Bronchus fibroblast of lung (primary cell): Measurements from ENCODE around the gene NFYA. TPM values are rescaled to one million over a fixed set of nuclear protein-coding genes. Genes with fewer than 3 reads are reported as not detected.

ENCODE experiments used
- total RNA-seq: library from RNA; depleted of rRNA; stranded (reverse); fragments of >200 nt; gene quantifications from 2 replicates; pipeline ENCODE4 v1.2.3, GENCODE V29; 2015

Gene NFYA
- total RNA-seq = 12.6 and 16.1 TPM in 2 replicates

GRCh38 chr6:41072836-41073202 lies at the start of gene NFYA:
Gene NFYA (plus strand): TSS chr6:41072974. CDS start chr6:41079090, 6,116 bp downstream.

GRCh38 chr6:41039060-41039998 lies 33.4 kb upstream of the NFYA start, which contains the start of gene UNC5CL:
Gene UNC5CL (minus strand): TSS chr6:41039221. CDS start chr6:41035074, 4,147 bp downstream.

GRCh38 chr6:41042226-41043055 lies 30.3 kb upstream of the NFYA start, which contains the start of gene TSPO2:
Gene TSPO2 (plus strand): TSS chr6:41042467. CDS start chr6:41042986, 519 bp downstream.

GRCh38 chr6:41053041-41053440 lies 19.7 kb upstream of the NFYA start, which contains the start of gene APOBEC2:
Gene APOBEC2 (plus strand): TSS chr6:41053202. CDS start chr6:41053348, 146 bp downstream.

GRCh38 chr6:41071923-41072835 lies 595 bp upstream of the NFYA start, which contains the start of gene OARD1:
Gene OARD1 (minus strand): TSS chr6:41072356. CDS start chr6:41071634, 722 bp downstream.

Other genes starting within 250 kb of the NFYA start
- gene UNC5CL, start 33.8 kb upstream of the NFYA start, total RNA-seq = under 0.01 and 0.15 TPM in 2 replicates
- not detected in 2 replicates for gene TSPO2, start 30.5 kb upstream of the NFYA start, total RNA-seq
- not detected in 2 replicates for gene APOBEC2, start 19.8 kb upstream of the NFYA start, total RNA-seq
- 8.8 and 15.0 TPM in 2 replicates for gene OARD1, start 618 bp upstream of the NFYA start, total RNA-seq
- not detected in 2 replicates for gene TREML1, start 81.4 kb downstream of the NFYA start, total RNA-seq
- gene TREM2, start 90.1 kb downstream of the NFYA start, total RNA-seq = not detected in 2 replicates
- not detected in 2 replicates for gene TREML2, start 128.2 kb downstream of the NFYA start, total RNA-seq
- gene TREML4, start 155.4 kb downstream of the NFYA start, total RNA-seq = not detected in 2 replicates
- 0.15 TPM in 1 of 2 replicates, not detected in the other for gene TREM1, start 213.7 kb downstream of the NFYA start, total RNA-seq